Breast epithelium (tissue), 3 donors: ENCODE measurements around the gene MIER2.

Source experiments
- POLR2A ChIP-seq: fragments of 450-650 bp; IDR thresholded peaks from one replicate; pipeline ENCODE4 v1.6.1; 2016; ENCODE audit warnings: antibody characterized with exemption, mild to moderate bottlenecking, moderate library complexity
- POLR2AphosphoS5 ChIP-seq, 3 donors: sonication (generic); formaldehyde crosslinking; IDR thresholded peaks; one replicate each; pipeline ENCODE4 v1.6.1; 2017; ENCODE audit warnings: antibody characterized with exemption in 3 of 3
- TF ChIP-seq, protein P1 (sequence below), 3 donors: fragments of 450-650 bp; IDR thresholded peaks; one replicate each; pipeline ENCODE4 v1.5.1; 2016 to 2017; ENCODE audit warnings: antibody characterized with exemption in 3 of 3, mild to moderate bottlenecking in 3 of 3, moderate library complexity in 3 of 3

GRCh38 chr19:342801-343421 is 1.7 kb downstream of the MIER2 start:
- TF ChIP-seq, protein P1, sequence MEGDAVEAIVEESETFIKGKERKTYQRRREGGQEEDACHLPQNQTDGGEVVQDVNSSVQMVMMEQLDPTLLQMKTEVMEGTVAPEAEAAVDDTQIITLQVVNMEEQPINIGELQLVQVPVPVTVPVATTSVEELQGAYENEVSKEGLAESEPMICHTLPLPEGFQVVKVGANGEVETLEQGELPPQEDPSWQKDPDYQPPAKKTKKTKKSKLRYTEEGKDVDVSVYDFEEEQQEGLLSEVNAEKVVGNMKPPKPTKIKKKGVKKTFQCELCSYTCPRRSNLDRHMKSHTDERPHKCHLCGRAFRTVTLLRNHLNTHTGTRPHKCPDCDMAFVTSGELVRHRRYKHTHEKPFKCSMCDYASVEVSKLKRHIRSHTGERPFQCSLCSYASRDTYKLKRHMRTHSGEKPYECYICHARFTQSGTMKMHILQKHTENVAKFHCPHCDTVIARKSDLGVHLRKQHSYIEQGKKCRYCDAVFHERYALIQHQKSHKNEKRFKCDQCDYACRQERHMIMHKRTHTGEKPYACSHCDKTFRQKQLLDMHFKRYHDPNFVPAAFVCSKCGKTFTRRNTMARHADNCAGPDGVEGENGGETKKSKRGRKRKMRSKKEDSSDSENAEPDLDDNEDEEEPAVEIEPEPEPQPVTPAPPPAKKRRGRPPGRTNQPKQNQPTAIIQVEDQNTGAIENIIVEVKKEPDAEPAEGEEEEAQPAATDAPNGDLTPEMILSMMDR (IDR thresholded peaks at IDR 0.05) = no peak
- TF ChIP-seq POLR2A (no peak), POLR2AphosphoS5 (IDR thresholded peaks at IDR 0.05) (no peak)
